HG02588 (cell line): ENCODE measurements around the gene ZNF207.
"Not testable (repeated sequence)": the region's sequence is repeated elsewhere in the genome, so short reads cannot be mapped to it uniquely, and the experiment has no call there.

Experiments
- ATAC-seq: cut with Tn5 transposase; IDR thresholded peaks from one replicate; pipeline ENCODE4 v1.9.1; 2021; ENCODE audit warnings: mild to moderate bottlenecking, moderate library complexity; ENCODE audit not compliant: unreplicated experiment

Gene ZNF207

GRCh38 chr17:32385121-32385520, 35.2 kb downstream of the ZNF207 start:
- ATAC-seq = no peak

GRCh38 chr17:32385971-32386370, 36.0 kb downstream of the ZNF207 start:
- ATAC-seq = no peak

GRCh38 chr17:32386844-32387243, 36.9 kb downstream of the ZNF207 start:
- no peak for ATAC-seq

GRCh38 chr17:32388128-32388527, 38.2 kb downstream of the ZNF207 start:
- ATAC-seq = not testable (repeated sequence)

GRCh38 chr17:32388613-32389459, 38.9 kb downstream of the ZNF207 start:
- no peak for ATAC-seq

GRCh38 chr17:32393904-32394303, 43.9 kb downstream of the ZNF207 start:
- ATAC-seq = no peak

- no peak for ATAC-seq
Measured at GRCh38 chr17:32396343-32396742, 46.4 kb downstream of the ZNF207 start.

GRCh38 chr17:32398946-32399345, 49.0 kb downstream of the ZNF207 start:
- no peak for ATAC-seq

- not testable (repeated sequence) for ATAC-seq
Measured at GRCh38 chr17:32410085-32410484, 60.1 kb downstream of the ZNF207 start.

- ATAC-seq = no peak
Measured at GRCh38 chr17:32426894-32427293, 76.9 kb downstream of the ZNF207 start.

GRCh38 chr17:32429598-32429997, 79.6 kb downstream of the ZNF207 start:
- ATAC-seq = no peak
